Thoracic aorta (tissue), 2 donors: ENCODE measurements around the gene HSPA4L. TPM values are rescaled to one million over a fixed set of nuclear protein-coding genes. Genes with fewer than 3 reads are reported as not detected.

ENCODE experiments used
- ATAC-seq: fragments of 150-250 bp; one replicate; pipeline ENCODE4 v1.8.0; 2017; ENCODE audit warnings: low read depth; ENCODE audit not compliant: insufficient number of reproducible peaks, low FRiP score
- DNase-seq: peaks from one replicate; pipeline ENCODE4 v3.0.0-alpha.2; 2020; ENCODE audit warnings: low spot score
- H3K27ac ChIP-seq, 2 donors: fragments of 200-600 bp; sonication (generic); 1 replicate in 1 of 2; 2 replicates in 1 of 2; pipeline ENCODE4 v1.5.1; 2016; ENCODE audit warnings: mild to moderate bottlenecking in 2 of 2, moderate library complexity in 2 of 2
- H3K27me3 ChIP-seq: fragments of 200-600 bp; sonication (generic); replicated peaks from 2 replicates; pipeline ENCODE4 v1.6.0; 2016; ENCODE audit warnings: mild to moderate bottlenecking; ENCODE audit not compliant: insufficient read depth
- H3K36me3 ChIP-seq: fragments of 200-600 bp; sonication (generic); one replicate; pipeline ENCODE4 v1.5.1; 2016
- H3K4me1 ChIP-seq, 2 donors: fragments of 200-600 bp; sonication (generic); 1 replicate in 1 of 2; 2 replicates in 1 of 2; pipeline versions ENCODE4 v1.5.1 to v1.6.0; 2016; ENCODE audit warnings: low read depth in 2 of 2, mild to moderate bottlenecking in 1 of 2; ENCODE audit not compliant: control insufficient read depth in 1 of 2
- H3K4me3 ChIP-seq: fragments of 200-600 bp; sonication (generic); 2 replicates; pipeline ENCODE4 v1.5.1; 2016; ENCODE audit warnings: mild to moderate bottlenecking
- H3K9me3 ChIP-seq: fragments of 200-600 bp; sonication (generic); 2 replicates; pipeline ENCODE4 v1.5.1; 2016
- total RNA-seq, 2 donors: library from RNA; depleted of rRNA; stranded (reverse); fragments of >200 nt; gene quantifications; one replicate each; pipeline versions ENCODE4 v1.1.0 to v1.2.3, GENCODE V29; 2016
- TF ChIP-seq, protein P1 (sequence below): fragments of 200-600 bp; sonication (generic); IDR thresholded peaks from one replicate; pipeline ENCODE4 v1.5.1; 2019; ENCODE audit warnings: antibody characterized with exemption

HSPA4L gene
- total RNA-seq, 2 donors from 2014 or later: 5.8 to 15.9 TPM

DNA sequence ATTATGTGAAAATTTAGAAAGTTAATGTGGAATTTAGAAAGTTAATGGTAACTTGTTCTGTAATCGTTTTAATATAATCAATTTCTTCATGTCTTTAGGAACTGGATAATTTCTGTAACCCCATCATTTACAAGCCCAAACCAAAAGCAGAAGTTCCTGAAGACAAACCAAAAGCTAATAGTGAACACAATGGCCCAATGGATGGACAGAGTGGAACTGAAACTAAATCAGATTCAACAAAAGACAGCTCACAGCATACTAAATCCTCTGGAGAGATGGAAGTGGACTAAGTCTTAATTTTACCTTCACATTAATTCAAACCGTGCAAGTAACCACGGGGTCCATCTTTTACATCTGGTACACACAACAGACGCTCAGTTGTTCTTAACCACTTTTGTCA lies 50.5 kb downstream of the HSPA4L start:
- DNase-seq (no peak), ATAC-seq (no peak)
- H3K9me3 ChIP-seq: no peaks in the 10 kb centered on the region
- H3K27ac ChIP-seq: no peak overlapping the region
- H3K36me3 ChIP-seq: peaks cover 8% of the 10 kb centered on the region
- H3K4me1 ChIP-seq: no peaks in the 10 kb centered on the region
- H3K4me3 ChIP-seq: no peak overlapping the region
- TF ChIP-seq, protein P1, sequence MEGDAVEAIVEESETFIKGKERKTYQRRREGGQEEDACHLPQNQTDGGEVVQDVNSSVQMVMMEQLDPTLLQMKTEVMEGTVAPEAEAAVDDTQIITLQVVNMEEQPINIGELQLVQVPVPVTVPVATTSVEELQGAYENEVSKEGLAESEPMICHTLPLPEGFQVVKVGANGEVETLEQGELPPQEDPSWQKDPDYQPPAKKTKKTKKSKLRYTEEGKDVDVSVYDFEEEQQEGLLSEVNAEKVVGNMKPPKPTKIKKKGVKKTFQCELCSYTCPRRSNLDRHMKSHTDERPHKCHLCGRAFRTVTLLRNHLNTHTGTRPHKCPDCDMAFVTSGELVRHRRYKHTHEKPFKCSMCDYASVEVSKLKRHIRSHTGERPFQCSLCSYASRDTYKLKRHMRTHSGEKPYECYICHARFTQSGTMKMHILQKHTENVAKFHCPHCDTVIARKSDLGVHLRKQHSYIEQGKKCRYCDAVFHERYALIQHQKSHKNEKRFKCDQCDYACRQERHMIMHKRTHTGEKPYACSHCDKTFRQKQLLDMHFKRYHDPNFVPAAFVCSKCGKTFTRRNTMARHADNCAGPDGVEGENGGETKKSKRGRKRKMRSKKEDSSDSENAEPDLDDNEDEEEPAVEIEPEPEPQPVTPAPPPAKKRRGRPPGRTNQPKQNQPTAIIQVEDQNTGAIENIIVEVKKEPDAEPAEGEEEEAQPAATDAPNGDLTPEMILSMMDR: no peak
- H3K27me3 ChIP-seq: no peaks in the 10 kb centered on the region

DNA sequence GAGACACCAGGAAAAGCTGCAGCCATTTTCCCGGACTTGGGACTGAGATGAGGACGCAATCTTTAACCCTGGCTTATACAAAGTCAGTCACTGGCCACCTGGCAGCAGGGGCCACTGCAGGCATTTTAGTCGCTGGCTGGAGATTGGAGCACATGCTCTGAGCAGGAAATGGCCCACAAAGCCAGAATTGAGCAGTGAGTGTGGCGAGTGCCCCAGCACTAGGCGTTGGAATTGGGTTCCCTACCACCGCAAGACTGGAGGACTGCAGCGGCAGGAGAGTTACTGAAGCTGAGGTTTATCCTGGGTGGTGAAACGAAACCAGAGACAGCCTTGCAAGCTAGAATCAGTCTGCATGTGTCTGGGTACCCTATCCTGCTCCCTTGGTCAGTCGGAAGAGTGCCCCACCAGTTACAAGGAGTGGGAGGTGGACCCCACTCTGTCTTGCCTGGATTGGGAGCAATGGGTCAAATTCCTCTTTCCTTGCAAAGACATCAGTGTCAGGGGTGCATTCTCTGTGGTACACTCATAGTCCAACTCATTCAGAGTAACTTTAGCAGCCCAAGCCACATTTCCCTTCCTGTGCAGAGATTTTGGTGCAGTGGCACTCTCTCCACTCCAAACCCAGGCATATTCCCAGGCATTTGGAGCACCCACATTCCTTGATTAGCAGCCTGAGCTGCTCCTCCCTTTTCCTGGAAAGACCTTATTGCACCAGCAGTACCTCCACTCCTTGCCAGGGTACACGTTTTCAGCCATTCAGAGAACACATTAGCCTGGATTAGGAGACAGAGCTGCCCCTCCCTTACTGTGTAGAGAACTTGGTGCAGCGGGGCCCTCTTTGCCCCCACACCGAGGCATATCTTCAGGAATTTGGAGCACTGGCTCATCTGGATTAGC lies 61.8 kb downstream of the HSPA4L start:
- no peak for DNase-seq
- Histone ChIP-seq H3K27me3 (no peaks in the 10 kb centered on the region), H3K4me3 (no peak overlapping the region), H3K27ac (no peak overlapping the region), H3K36me3 (no peaks in the 10 kb centered on the region), H3K9me3 (peaks cover 14% of the 10 kb centered on the region), H3K4me1 (no peaks in the 10 kb centered on the region)
- no peak for ATAC-seq
- TF ChIP-seq, protein P1: no peak

DNA sequence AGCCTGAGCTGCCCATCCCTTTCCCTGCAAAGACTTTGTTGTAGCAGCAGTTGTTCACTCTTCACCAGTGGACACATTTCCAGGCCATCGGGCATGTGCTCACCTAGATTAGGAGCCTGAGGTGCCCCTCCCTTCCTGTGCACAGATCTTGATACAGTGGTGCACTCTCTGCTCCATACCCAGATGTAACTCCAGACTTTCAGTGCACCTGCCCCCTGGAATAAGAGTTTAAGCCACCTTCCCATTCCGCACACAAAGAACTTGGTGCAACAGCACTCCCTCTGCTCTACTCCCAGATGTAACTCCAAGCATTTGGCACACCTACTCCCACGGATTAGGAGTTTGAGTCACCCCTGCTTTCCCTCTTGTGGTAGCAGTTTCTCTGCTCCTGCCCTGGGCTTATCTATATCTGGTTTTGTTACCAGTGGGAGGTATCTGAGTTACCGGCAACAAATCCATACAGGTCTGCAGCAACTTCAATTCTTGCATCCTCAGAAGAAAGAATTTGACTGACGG lies 62.5 kb downstream of the HSPA4L start:
- Histone ChIP-seq H3K27ac (no peak overlapping the region), H3K9me3 (peaks cover 18% of the 10 kb centered on the region), H3K27me3 (no peaks in the 10 kb centered on the region), H3K4me3 (no peak overlapping the region), H3K4me1 (no peaks in the 10 kb centered on the region), H3K36me3 (no peaks in the 10 kb centered on the region)
- TF ChIP-seq, protein P1: no peak
- ATAC-seq: no peak
- no peak for DNase-seq

DNA sequence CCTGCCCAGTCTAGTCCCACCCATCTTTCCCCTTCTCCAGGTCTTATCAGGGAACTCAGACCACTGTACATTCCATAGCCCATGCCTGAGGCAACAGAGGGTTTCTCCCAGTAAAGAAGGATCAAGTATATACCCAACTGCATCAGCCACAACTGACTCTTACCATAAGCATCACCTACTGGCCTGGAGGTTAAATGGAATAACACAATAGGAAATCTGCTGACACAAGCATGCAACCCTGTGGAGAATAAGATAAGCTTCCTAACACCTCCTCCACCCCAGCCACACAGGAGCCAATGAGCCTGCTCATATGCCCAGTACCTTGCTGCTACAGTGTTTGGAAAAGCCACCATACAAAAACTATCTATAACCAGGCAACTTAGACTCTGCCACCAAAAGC lies 63.9 kb downstream of the HSPA4L start:
- TF ChIP-seq, protein P1: no peak
- H3K27ac ChIP-seq: no peak overlapping the region
- no peaks in the 10 kb centered on the region for H3K4me1 ChIP-seq
- no peak for ATAC-seq
- no peak overlapping the region for H3K4me3 ChIP-seq
- DNase-seq: no peak
- peaks cover 30% of the 10 kb centered on the region for H3K9me3 ChIP-seq
- no peaks in the 10 kb centered on the region for H3K27me3 ChIP-seq
- H3K36me3 ChIP-seq: no peaks in the 10 kb centered on the region

DNA sequence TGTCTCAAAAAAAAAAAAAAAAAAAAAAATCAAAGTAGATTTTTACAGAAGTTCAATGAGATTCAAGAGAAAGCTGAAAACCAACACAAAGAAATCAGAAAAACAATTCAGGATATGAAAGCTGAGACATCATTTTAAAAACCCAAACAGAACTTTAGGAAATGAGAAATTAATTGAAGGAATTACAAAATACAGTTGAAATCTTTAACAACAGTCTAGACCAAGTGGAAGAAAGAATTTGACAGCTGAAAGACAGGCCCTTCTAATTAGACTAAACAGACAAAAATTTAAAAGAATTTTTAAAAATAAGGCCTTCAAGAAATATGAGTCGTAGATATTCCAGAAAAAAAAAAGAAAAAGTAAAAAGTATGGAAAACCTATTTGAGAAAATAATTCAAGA lies 64.6 kb downstream of the HSPA4L start:
- Histone ChIP-seq H3K36me3 (no peaks in the 10 kb centered on the region), H3K9me3 (peaks cover 30% of the 10 kb centered on the region), H3K4me3 (no peak overlapping the region), H3K27ac (no peak overlapping the region), H3K27me3 (no peaks in the 10 kb centered on the region), H3K4me1 (no peaks in the 10 kb centered on the region)
- DNase-seq: no peak
- ATAC-seq: no peak
- TF ChIP-seq, protein P1: no peak
